HFF-Myc (cell line): ENCODE data around the gene COPZ1.

Source experiments
- DNase-seq: peaks from one replicate; pipeline ENCODE4 v3.0.0-alpha.2; 2011; ENCODE audit warnings: low read depth; ENCODE audit errors: extremely low read depth
- H3K4me3 ChIP-seq: replicated peaks from 2 replicates; pipeline ENCODE4 v1.5.1; 2011; ENCODE audit warnings: low read depth, mild to moderate bottlenecking, control low read depth, low read length
- TF ChIP-seq, protein P1 (sequence below): IDR thresholded peaks from 2 replicates; pipeline ENCODE4 v1.5.1; 2012; ENCODE audit warnings: mild to moderate bottlenecking, low read depth, low read length, control low read depth; ENCODE audit errors: missing control alignments

Gene COPZ1

DNA sequence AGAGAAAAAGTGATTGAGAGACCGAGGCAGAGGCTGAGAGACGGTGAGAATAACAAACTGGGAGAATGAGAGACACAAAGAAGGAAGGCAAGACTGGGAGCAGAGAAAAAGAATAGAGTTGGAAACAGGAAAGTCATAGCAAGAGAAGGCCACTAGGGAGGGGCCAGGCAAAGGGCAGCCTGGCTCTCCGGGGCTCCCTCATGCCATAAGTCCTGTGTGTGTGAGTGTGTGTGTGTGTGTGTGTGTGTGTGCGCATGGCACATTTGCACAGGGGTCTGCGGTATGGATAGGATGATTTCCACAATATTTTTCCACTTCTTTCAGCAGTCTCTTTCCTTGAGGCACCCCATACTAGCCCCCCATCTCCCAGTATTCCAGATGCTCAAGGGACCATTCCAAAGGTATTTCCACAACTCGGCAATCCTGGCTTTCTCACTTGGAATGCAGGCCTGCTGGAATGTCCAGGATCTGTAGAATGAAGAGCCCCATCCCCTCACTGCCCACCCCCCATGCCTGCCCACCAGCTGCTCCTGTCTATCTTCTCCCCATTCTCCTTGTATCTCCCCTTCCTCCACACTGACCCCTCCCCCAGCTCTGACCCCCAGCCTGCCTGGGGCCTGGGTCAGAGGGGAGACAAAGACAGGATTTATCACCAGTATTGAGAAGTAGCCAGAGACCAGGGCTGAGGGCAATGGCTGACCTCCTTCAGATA is 30.3 kb downstream of the COPZ1 start:
- TF ChIP-seq, protein P1, sequence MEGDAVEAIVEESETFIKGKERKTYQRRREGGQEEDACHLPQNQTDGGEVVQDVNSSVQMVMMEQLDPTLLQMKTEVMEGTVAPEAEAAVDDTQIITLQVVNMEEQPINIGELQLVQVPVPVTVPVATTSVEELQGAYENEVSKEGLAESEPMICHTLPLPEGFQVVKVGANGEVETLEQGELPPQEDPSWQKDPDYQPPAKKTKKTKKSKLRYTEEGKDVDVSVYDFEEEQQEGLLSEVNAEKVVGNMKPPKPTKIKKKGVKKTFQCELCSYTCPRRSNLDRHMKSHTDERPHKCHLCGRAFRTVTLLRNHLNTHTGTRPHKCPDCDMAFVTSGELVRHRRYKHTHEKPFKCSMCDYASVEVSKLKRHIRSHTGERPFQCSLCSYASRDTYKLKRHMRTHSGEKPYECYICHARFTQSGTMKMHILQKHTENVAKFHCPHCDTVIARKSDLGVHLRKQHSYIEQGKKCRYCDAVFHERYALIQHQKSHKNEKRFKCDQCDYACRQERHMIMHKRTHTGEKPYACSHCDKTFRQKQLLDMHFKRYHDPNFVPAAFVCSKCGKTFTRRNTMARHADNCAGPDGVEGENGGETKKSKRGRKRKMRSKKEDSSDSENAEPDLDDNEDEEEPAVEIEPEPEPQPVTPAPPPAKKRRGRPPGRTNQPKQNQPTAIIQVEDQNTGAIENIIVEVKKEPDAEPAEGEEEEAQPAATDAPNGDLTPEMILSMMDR, result no peak
- no peak for DNase-seq

GRCh38 chr12:54356228-54356627 is 31.3 kb downstream of the COPZ1 start:
- H3K4me3 ChIP-seq, result no peak overlapping the region
- no peak for DNase-seq
- TF ChIP-seq, protein P1, result no peak

More for the DNA sequence above, 30.3 kb downstream of the COPZ1 start:
- no peak overlapping the region for H3K4me3 ChIP-seq

- TF ChIP-seq, protein P1, result no peak
- no peak for DNase-seq
- no peak overlapping the region for H3K4me3 ChIP-seq
Measured at GRCh38 chr12:54356951-54357356, 32.0 kb downstream of the COPZ1 start.

GRCh38 chr12:54357506-54358190 is 32.7 kb downstream of the COPZ1 start:
- no peak for DNase-seq
- TF ChIP-seq, protein P1, result no peak
- H3K4me3 ChIP-seq, result no peak overlapping the region

DNA sequence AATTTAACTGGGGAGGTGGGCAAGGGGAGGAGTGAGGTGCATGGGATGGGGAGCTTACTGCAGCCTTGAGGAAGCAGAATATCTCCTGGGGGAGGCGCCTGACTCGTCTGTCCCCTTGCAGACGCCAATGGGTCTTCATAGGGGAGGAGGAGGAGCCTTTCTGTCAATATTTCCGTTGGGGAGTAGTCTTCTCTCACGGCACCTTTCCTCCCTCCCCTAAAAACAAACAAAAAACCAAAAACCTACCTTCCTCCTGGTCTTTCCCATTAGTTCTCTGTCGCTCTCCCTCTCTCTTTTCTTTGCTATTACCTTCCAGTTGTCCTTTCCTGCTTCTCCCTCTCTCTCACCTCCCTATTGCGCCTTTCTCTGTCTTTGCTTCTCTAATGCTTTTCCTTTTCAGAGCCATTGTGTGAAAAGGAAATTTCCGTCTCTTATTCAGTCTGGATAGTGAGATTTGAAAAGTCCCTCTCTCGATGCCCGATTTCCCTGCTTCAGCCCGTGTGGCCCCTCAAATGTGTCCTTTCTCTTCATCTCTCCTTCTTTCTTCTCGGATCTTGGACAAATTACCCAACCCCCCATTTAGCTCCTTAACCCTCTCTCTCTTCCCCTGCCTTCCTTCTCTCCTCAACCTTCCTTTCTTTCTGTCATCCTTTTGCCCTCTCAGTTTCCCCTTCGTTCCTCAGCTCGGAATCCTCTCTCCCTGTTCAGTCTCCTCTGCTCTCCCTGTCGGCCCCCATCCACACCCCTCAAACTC is 33.4 kb downstream of the COPZ1 start:
- H3K4me3 ChIP-seq, result peak overlapping the region; percentile 54
- no peak for DNase-seq
- TF ChIP-seq, protein P1, result no peak

DNA sequence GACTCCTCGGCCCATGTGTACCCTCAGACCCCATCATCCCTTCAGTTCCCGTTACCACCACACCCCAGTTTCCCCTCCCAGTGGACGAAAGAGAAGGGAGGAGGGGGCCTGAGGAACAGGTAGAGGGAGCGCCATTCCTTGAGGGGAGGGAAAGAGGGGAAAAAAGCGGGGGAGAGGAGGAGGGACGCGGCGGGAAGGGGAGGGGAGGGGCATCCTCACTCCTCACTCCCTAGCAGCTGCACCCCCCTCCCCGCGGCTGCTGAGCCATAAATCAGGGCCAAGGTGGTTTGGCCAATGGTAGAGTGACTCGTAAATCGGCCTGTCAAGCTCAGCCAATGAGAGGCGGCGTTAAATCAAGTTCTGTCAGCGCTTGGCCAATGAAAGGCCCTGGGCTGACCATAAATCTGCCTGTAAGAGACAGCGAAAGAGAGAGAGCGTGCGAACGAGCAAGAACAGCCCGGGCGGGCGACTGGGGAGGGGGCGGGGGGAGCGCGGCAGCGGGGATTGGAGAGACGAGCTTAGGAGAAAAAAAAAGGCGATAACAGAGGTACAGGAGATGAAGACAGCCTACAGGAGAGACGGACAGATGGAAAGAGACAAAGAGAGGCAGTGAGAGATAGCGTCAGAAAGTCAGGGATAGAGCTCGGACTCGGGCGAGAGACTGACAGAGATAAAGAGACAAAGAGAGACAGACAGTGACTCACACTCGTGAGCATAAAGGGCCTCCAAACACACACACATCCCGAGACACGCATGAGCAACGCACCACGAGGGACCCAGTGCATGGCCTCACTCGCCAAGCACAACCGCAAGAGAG is 34.2 kb downstream of the COPZ1 start:
- peak; percentile 99 for DNase-seq
- TF ChIP-seq, protein P1, result no peak
- H3K4me3 ChIP-seq, result peak overlapping the region; percentile 54
